ENCODE data around the gene H3-3A.

H3-3A gene

DNA sequence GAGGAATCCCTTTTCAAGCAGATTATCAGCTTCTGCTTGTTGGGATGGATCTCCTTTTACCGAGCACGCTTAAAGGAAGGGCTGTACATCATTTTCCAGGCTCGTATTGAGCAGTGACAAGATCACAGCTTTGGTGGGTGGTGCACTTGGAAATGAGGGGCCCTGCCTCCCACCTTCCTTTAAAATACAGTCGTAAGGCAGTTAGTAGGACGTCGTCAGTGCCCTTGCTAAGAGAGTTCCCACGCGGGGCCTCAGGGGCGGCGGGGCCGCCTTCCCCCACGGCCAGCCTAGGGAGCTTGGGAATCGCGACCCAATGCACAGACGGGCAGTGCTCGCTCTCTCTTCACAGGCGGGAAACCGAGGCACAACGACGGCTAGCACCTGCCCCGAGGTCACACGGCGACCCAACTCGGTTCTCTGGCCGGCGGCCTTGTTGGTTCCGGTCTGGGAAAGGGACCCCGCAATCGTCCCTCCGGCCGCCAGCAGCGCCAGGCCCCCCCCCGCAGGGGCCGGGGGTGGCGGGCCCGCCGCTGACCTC lies 58.6 kb downstream of the H3-3A start:
- no peaks in the 10 kb centered on the region for H3K9me3 ChIP-seq (ENCODE audit: insufficient read depth, low read length)
- H3K9ac ChIP-seq (ENCODE audit: low read length): peak overlapping the region; percentile 88
- no peaks in the 10 kb centered on the region for H3K27me3 ChIP-seq (ENCODE audit: low read depth, low read length)
- no peak for TF ChIP-seq EZH2phosphoT487 (IDR thresholded peaks at IDR 0.05; ENCODE audit: low read depth)
- TF ChIP-seq, protein P1, sequence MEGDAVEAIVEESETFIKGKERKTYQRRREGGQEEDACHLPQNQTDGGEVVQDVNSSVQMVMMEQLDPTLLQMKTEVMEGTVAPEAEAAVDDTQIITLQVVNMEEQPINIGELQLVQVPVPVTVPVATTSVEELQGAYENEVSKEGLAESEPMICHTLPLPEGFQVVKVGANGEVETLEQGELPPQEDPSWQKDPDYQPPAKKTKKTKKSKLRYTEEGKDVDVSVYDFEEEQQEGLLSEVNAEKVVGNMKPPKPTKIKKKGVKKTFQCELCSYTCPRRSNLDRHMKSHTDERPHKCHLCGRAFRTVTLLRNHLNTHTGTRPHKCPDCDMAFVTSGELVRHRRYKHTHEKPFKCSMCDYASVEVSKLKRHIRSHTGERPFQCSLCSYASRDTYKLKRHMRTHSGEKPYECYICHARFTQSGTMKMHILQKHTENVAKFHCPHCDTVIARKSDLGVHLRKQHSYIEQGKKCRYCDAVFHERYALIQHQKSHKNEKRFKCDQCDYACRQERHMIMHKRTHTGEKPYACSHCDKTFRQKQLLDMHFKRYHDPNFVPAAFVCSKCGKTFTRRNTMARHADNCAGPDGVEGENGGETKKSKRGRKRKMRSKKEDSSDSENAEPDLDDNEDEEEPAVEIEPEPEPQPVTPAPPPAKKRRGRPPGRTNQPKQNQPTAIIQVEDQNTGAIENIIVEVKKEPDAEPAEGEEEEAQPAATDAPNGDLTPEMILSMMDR (IDR thresholded peaks at IDR 0.05; ENCODE audit: low read depth, low read length): no peak
- H2AFZ ChIP-seq (ENCODE audit: low read depth, low read length): peak overlapping the region; percentile 32
- H4K20me1 ChIP-seq (ENCODE audit: insufficient read depth, low read length): no peaks in the 10 kb centered on the region
- H3K27ac ChIP-seq (ENCODE audit: low read length): peak overlapping the region; percentile 86; the same call in 1 of the 2 replicates
- H3K79me2 ChIP-seq (ENCODE audit: low read length): no peaks in the 10 kb centered on the region
- peak overlapping the region; percentile 79 for H3K4me3 ChIP-seq (ENCODE audit: low read length)
- H3K4me2 ChIP-seq (ENCODE audit: low read length): peak overlapping the region; percentile 84
- no peaks in the 10 kb centered on the region for H3K36me3 ChIP-seq (replicated peaks; ENCODE audit: low read depth, low read length)
- H3K4me1 ChIP-seq (ENCODE audit: low read length): peaks cover 34% of the 10 kb centered on the region

Data from OCI-LY3 (cell line).